Measurements from ENCODE around the gene TEAD1.

- TF ChIP-seq CTCF (IDR thresholded peaks at IDR 0.05 in 2 of 3, conservative IDR thresholded peaks at IDR 0.05 in 1 of 3; ENCODE audit: insufficient read depth in 2 of 3, low read depth in 1 of 3, low read length in 3 of 3) (no peak), ZBTB34 (CRISPR knock-in tag; IDR thresholded peaks at IDR 0.05) (no peak), ELF4 (CRISPR knock-in tag; IDR thresholded peaks at IDR 0.05) (no peak), KLF13 (tag; IDR thresholded peaks at IDR 0.05; ENCODE audit: borderline replicate concordance, low read depth) (no peak), ZC3H8 (IDR thresholded peaks at IDR 0.05) (no peak), ATF3 (IDR thresholded peaks at IDR 0.05) (peak; percentile 35), ATF3 (CRISPR knock-in tag; conservative IDR thresholded peaks at IDR 0.05) (no peak), HES1 (IDR thresholded peaks at IDR 0.05; ENCODE audit: low read depth) (no peak), EGR1 (conservative IDR thresholded peaks at IDR 0.05) (no peak), YY1 (IDR thresholded peaks at IDR 0.05; ENCODE audit: borderline replicate concordance in 1 of 3, control insufficient read depth in 1 of 3, extremely low read depth in 1 of 3, insufficient read depth in 3 of 3, insufficient read length in 1 of 3, insufficient replicate concordance in 2 of 3, low read depth in 1 of 3, low read length in 2 of 3) (no peak), FIP1L1 (IDR thresholded peaks at IDR 0.05; ENCODE audit: low read depth, low read length, poor library complexity, severe bottlenecking) (no peak), TAF1 (IDR thresholded peaks at IDR 0.05; ENCODE audit: control insufficient read depth, extremely low read depth, insufficient read depth, low read length, severe bottlenecking) (no peak), POLR2AphosphoS5 (IDR thresholded peaks at IDR 0.05; ENCODE audit: control insufficient read depth, insufficient read depth, low read depth, low read length) (no peak)
- TF ChIP-seq, protein P1, sequence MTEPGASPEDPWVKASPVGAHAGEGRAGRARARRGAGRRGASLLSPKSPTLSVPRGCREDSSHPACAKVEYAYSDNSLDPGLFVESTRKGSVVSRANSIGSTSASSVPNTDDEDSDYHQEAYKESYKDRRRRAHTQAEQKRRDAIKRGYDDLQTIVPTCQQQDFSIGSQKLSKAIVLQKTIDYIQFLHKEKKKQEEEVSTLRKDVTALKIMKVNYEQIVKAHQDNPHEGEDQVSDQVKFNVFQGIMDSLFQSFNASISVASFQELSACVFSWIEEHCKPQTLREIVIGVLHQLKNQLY (CRISPR knock-in tag; conservative IDR thresholded peaks at IDR 0.05), result no peak
Observed at GRCh38 chr11:12792590-12792989, 118.4 kb downstream of the TEAD1 start.
